Glutamatergic neuron (in vitro differentiated cells): ENCODE data around the gene SLC47A2. TPM values are rescaled to one million over a fixed set of nuclear protein-coding genes. Genes with fewer than 3 reads are reported as not detected.
A peak's percentile ranks its signal among the peaks of the same experiment; 100 is the strongest.
"Not testable (repeated sequence)": the region's sequence is repeated elsewhere in the genome, so short reads cannot be mapped to it uniquely, and the experiment has no call there.

Experiments
- DNase-seq: peaks from one replicate; pipeline ENCODE4 v3.0.0; 2022
- H3K27ac Mint-ChIP-seq: one replicate; pipeline ENCODE4 v1.8.0; 2020; ENCODE audit warnings: mild to moderate bottlenecking, mixed read lengths, inconsistent platforms; ENCODE audit not compliant: unreplicated experiment
- H3K27me3 Mint-ChIP-seq: one replicate; pipeline ENCODE4 v1.8.0; 2020; ENCODE audit warnings: mild to moderate bottlenecking, moderate library complexity, mixed read lengths, inconsistent platforms; ENCODE audit not compliant: unreplicated experiment
- H3K36me3 Mint-ChIP-seq: one replicate; pipeline ENCODE4 v1.8.0; 2020; ENCODE audit warnings: mild to moderate bottlenecking, mixed read lengths, inconsistent platforms; ENCODE audit not compliant: unreplicated experiment
- H3K4me1 Mint-ChIP-seq: one replicate; pipeline ENCODE4 v1.8.0; 2020; ENCODE audit warnings: mild to moderate bottlenecking, low read depth, mixed read lengths, inconsistent platforms; ENCODE audit not compliant: unreplicated experiment
- H3K4me3 Mint-ChIP-seq: one replicate; pipeline ENCODE4 v1.8.0; 2020; ENCODE audit warnings: mild to moderate bottlenecking, mixed read lengths, inconsistent platforms; ENCODE audit not compliant: unreplicated experiment
- H3K9me3 Mint-ChIP-seq: one replicate; pipeline ENCODE4 v1.8.0; 2020; ENCODE audit warnings: mild to moderate bottlenecking, moderate library complexity, mixed read lengths, inconsistent platforms; ENCODE audit not compliant: unreplicated experiment
- long read RNA-seq: library from polyadenylated mRNA; unstranded; transcript quantifications from one replicate; pipeline ENCODE4 v2.0.0, GENCODE V29; 2020; ENCODE audit not compliant: unreplicated experiment
- total RNA-seq: library from RNA; stranded (reverse); fragmentation: NEBNext Ultra II Directional; extraction: Animal tissue kit (Norgen Biotek cat#: 25700); gene quantifications from one replicate; pipeline ENCODE4 v1.2.1, GENCODE V29; 2021; ENCODE audit not compliant: unreplicated experiment
- TF ChIP-seq, protein P1 (sequence below): fragments of 200-600 bp; sonication (generic); IDR thresholded peaks from one replicate; pipeline ENCODE4 v1.5.0; 2021; ENCODE audit not compliant: partially characterized antibody, unreplicated experiment

SLC47A2 gene, protein sequence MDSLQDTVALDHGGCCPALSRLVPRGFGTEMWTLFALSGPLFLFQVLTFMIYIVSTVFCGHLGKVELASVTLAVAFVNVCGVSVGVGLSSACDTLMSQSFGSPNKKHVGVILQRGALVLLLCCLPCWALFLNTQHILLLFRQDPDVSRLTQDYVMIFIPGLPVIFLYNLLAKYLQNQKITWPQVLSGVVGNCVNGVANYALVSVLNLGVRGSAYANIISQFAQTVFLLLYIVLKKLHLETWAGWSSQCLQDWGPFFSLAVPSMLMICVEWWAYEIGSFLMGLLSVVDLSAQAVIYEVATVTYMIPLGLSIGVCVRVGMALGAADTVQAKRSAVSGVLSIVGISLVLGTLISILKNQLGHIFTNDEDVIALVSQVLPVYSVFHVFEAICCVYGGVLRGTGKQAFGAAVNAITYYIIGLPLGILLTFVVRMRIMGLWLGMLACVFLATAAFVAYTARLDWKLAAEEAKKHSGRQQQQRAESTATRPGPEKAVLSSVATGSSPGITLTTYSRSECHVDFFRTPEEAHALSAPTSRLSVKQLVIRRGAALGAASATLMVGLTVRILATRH
- total RNA-seq, result not detected
- long read RNA-seq, result 0 reads

DNA sequence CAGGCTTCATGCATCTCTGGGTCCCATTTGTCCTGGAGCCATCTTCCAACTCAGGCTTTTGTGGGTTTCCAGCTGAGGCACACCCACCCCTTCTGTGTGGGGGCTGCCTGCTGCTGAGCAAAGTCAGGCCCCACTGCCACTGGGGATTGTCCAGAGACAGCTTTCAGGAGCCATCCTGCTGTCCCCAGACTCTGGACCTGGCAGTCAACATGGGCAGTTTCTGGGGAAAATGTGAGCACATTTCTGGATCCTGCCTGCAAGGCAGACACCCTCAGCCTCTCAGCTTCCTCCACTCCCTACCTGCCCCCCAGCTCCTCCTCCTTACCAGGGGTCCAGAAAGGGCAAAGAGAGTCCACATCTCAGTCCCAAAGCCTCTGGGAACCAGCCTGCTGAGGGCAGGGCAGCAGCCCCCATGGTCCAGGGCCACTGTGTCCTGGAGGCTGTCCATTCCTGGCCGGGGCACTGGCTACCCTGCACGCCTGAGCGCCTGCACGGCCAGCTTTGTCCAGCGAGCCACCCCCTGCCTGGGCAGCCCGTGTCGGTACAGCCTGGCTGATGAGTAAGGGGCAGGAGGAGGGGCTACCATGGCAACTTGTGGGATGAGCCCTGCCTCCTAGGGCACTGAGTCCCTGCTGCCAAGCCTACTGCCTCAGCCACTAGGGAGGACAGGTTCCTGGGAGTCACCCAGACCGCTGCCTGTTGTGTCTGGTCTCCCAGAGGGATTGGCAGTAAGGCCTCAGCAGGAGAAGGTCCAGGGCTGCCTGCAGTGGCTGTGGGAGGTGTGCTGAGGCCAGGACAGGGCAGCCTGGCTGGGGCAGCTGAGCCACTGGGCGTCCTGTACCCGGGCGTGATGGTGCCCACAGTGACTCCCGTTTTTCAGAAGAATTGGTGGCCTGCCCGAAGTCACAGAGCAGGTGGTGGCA lies at the start of gene SLC47A2:
Gene SLC47A2 (minus strand): TSS at position 477 of the 923 bp plus-strand sequence. CDS start 29 bp downstream, at position 448.
- Mint-ChIP-seq H3K27ac (no peak within 1 kb of the TSS), H3K9me3 (peaks cover 4% of the 10 kb centered on the region), H3K4me3 (no peak within 1 kb of the TSS), H3K4me1 (peaks cover 2% of the 10 kb centered on the region), H3K36me3 (no peaks in the 10 kb centered on the region), H3K27me3 (peaks cover 5% of the 10 kb centered on the region)
- no peak for DNase-seq
- TF ChIP-seq, protein P1, sequence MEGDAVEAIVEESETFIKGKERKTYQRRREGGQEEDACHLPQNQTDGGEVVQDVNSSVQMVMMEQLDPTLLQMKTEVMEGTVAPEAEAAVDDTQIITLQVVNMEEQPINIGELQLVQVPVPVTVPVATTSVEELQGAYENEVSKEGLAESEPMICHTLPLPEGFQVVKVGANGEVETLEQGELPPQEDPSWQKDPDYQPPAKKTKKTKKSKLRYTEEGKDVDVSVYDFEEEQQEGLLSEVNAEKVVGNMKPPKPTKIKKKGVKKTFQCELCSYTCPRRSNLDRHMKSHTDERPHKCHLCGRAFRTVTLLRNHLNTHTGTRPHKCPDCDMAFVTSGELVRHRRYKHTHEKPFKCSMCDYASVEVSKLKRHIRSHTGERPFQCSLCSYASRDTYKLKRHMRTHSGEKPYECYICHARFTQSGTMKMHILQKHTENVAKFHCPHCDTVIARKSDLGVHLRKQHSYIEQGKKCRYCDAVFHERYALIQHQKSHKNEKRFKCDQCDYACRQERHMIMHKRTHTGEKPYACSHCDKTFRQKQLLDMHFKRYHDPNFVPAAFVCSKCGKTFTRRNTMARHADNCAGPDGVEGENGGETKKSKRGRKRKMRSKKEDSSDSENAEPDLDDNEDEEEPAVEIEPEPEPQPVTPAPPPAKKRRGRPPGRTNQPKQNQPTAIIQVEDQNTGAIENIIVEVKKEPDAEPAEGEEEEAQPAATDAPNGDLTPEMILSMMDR, result no peak

DNA sequence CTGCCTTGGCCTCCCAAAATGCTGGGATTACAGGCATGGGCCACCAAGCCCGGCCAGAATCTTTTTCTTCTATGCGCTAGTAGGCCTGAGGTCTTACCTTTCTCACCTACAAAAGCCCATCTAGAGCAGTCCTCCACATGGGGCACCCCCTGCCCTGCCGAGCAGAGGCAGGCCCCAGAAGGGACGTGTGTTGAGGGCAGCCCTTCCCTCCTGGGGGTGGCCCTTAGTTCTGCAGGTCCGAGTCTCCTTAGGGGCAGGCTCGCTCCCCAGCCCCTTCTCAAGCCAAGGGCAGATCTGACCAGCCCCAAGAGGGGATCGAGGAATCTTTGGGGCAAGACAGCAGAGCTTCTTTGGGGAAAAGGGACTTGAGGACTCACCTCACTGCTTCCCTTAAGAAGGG lies 49.6 kb upstream of the SLC47A2 start:
- Mint-ChIP-seq H3K9me3 (peaks cover 3% of the 10 kb centered on the region), H3K27me3 (peaks cover 5% of the 10 kb centered on the region), H3K4me1 (no peaks in the 10 kb centered on the region), H3K4me3 (no peak overlapping the region), H3K36me3 (no peaks in the 10 kb centered on the region), H3K27ac (no peak overlapping the region)
- TF ChIP-seq, protein P1, result no peak
- DNase-seq, result no peak

DNA sequence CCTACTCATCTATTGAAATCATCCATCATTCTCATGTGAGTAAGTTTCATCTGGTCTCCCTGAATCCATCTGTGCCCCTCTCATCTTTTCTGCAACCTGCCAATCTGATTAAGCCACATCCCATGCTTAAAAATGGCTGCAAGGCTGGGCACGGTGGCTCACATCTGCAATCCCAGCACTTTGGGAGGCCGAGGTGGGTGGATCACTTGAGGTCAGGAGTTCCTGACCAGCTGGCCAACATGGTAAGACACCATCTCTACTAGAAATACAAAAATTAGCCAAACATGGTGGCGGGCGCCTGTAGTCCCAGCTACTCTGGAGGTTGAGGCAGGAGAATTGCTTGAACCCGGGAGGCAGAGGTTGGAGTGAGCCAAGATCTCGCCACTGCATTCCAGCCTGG lies 47.6 kb upstream of the SLC47A2 start:
- not testable (repeated sequence) for H3K4me3 Mint-ChIP-seq, DNase-seq, H3K4me1 Mint-ChIP-seq, H3K9me3 Mint-ChIP-seq, H3K36me3 Mint-ChIP-seq, H3K27ac Mint-ChIP-seq
- H3K27me3 Mint-ChIP-seq, result peaks cover 11% of the 10 kb centered on the region

DNA sequence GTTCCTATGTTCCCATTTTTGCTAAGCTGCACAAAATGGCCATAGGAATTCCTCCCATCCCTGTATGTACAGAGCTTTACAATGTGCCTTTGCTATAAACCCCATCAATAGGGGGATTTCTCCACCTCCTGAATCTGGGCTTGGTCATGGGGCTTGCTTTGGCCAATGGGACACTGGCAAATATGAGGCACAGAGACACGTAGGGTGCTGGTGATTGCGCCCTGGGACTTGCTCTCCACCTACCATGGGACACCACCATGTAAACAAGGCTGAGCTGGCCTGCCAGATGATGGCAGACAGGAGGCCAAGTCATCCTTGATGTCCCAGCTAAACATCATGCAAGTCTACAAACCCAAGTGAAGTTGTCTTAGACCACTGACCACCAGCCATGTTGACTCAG lies 47.0 kb upstream of the SLC47A2 start:
- Mint-ChIP-seq H3K9me3 (peaks cover 3% of the 10 kb centered on the region), H3K36me3 (no peaks in the 10 kb centered on the region)

DNA sequence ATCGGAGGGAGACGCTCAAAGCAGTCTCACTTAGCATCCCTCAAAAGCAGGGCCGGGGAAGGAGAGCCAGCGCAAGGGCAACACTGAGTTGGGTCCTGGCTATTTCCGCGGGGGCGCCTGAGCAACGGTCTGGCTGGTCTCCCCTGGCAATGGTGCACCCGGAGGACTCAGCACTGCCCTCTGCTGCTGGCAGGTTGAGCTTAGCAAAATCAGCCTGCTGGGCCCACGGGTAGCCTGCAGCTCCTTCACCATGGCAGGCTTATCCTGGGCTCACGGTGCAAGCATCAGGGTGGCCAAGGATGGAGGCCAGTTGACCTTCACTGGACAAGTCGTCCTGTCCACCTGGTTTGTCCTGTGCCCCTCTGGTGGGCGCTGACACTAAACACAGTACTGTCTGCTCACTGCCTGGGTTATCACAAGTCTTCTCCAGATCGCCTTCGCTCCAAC lies 46.2 kb upstream of the SLC47A2 start:
- Mint-ChIP-seq H3K36me3 (no peaks in the 10 kb centered on the region), H3K9me3 (peaks cover 5% of the 10 kb centered on the region), H3K4me1 (no peaks in the 10 kb centered on the region), H3K4me3 (no peak overlapping the region), H3K27ac (no peak overlapping the region), H3K27me3 (peaks cover 12% of the 10 kb centered on the region)
- TF ChIP-seq, protein P1, result peak; percentile 77
- DNase-seq, result peak; percentile 92

More for the DNA sequence above, 47.0 kb upstream of the SLC47A2 start:
- peaks cover 12% of the 10 kb centered on the region for H3K27me3 Mint-ChIP-seq
- H3K27ac Mint-ChIP-seq, result no peak overlapping the region
- no peaks in the 10 kb centered on the region for H3K4me1 Mint-ChIP-seq
- H3K4me3 Mint-ChIP-seq, result no peak overlapping the region
- DNase-seq, result no peak
- TF ChIP-seq, protein P1, result no peak
